ENCODE measurements around the gene YPEL2.

- no peak for TF ChIP-seq CTCF (conservative IDR thresholded peaks at IDR 0.05)
- no peak for TF ChIP-seq ZFX (IDR thresholded peaks at IDR 0.05)
These were observed 75.4 kb downstream of the YPEL2 start for GRCh38 chr17:59406808-59407381.
